GM23248 (cell line): ENCODE data around the gene SNRNP40.

Source experiments
- EZH2 ChIP-seq: fragments of 200-600 bp; sonication (generic); IDR thresholded peaks from 2 replicates; pipeline ENCODE4 v1.6.1; 2018; ENCODE audit warnings: antibody characterized with exemption, mild to moderate bottlenecking; ENCODE audit not compliant: insufficient read depth, poor library complexity, severe bottlenecking
- EZH2phosphoT487 ChIP-seq: fragments of 200-600 bp; sonication (generic); IDR thresholded peaks from 2 replicates; pipeline ENCODE4 v1.6.1; 2018; ENCODE audit warnings: antibody characterized with exemption, moderate library complexity, mild to moderate bottlenecking, low read depth; ENCODE audit not compliant: insufficient read depth

DNA sequence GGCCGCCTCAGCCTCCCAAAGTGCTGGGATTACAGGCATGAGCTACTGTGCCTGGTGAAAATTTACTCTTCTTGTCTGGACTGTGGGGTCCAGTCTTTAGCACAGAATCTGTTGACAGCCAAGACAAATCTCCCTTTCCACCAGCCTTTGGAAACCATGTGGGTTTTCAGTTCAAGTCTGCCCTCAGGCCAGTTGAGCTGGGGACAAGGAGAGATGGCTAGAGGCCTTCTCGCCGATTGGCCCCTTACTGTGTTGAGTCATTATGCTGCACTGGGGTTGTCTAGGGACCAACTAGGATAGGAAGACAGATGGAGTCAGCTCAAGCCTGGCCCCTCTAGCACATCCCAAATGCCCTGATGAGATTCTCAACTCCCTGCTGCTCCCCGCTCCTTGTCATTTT is 48.3 kb downstream of the SNRNP40 start:
- TF ChIP-seq EZH2 = no peak
- no peak for TF ChIP-seq EZH2phosphoT487
